ENCODE results near the gene RAMP1. TPM values are rescaled to one million over a fixed set of nuclear protein-coding genes. Genes with fewer than 3 reads are reported as not detected.

The RAMP1 gene
- total and polyA plus RNA-seq, 2 of the 4 experiments (the other 2 are of a cell fraction): 15.8 to 77.1 TPM

DNA sequence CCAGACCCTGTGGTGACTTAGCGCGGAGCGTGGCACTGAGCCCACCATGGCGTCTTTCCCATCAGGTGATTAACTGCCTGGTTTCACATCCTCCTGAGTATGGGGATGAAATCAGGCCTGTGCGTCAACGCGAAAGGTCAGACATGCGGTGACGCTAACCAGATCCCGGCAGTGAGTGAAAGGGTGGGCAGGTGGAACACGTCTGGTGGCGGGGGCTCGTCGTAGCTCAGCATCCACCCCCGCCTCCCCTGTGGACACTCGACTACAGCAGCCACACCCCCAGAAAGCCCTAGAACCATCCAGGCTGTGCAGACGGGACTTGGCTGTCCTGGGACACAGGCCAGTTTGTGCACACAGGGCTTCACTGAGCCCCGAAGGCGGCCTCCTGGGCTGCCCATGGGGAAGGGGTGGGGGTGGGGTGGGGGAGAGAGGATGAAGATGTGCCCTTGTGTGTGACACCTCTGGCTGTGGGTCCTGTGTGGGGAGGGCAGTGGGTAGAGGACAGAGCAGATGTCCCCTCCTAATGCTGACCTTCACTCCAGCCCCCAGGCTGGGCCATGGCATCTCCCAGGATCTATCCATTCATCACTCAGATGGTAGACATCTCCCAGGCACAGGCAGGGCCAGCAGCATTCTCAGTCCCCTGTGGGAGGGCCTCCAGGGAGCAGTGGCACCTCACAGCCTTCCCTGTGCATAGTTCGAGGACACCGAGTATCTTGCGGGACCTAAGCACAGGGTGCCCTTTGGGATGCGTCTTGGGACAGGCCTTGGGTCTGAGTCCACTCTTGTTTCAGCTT, 27.5 kb downstream of the RAMP1 start (continued):
- no peak for TF ChIP-seq NFE2L2 (IDR thresholded peaks at IDR 0.05; ENCODE audit: low read depth, low read length)
- TF ChIP-seq RCOR1 (IDR thresholded peaks at IDR 0.05; ENCODE audit: insufficient replicate concordance, low read length): no peak
- TF ChIP-seq RFX5 (IDR thresholded peaks at IDR 0.05; ENCODE audit: low read depth, low read length): no peak
- TF ChIP-seq, protein P1, sequence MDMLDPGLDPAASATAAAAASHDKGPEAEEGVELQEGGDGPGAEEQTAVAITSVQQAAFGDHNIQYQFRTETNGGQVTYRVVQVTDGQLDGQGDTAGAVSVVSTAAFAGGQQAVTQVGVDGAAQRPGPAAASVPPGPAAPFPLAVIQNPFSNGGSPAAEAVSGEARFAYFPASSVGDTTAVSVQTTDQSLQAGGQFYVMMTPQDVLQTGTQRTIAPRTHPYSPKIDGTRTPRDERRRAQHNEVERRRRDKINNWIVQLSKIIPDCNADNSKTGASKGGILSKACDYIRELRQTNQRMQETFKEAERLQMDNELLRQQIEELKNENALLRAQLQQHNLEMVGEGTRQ (IDR thresholded peaks at IDR 0.05; ENCODE audit: low read depth, low read length): no peak

DNA sequence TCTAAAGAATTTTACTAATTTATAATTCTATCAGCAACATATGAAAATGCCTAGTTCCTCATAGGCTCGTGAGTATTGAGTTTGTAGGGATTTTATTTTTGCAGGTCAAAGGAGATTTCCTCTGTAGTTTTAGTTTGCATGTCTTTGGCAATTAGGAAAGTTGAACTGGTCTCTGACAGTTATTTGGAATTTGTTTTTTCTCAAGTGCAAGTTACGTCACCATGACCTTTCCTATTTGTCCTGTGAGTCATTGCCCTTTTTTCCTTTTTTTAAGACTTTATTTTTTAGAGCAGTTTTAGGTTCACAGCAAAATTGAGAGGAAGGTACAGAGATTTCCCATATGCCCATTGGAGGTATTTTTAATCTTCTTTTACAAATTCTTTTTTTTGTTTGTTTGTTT, 29.0 kb downstream of the RAMP1 start:
- POLR2A ChIA-PET (ENCODE audit: unreplicated experiment): no interaction called here
- H3K9me3 ChIP-seq (ENCODE audit: control insufficient read depth, insufficient read depth, low read length): no peaks in the 10 kb centered on the region
- H3K27me3 ChIP-seq (ENCODE audit: control insufficient read depth, insufficient read depth, low read length): no peaks in the 10 kb centered on the region
- H2BK120ac ChIP-seq (ENCODE audit: low read depth, low read length): peak overlapping the region; percentile 0; the same call in 1 of the 2 replicates
- CTCF ChIA-PET: no interaction called here
- in situ Hi-C loops (cut with MboI; ENCODE audit: low sequenced_read_pairs) (no loop called here), intact Hi-C loops (cut with micrococcal nuclease) (no loop called here), dilution Hi-C loops (cut with HindIII; ENCODE audit: low sequenced_read_pairs, unreplicated experiment) (no loop called here)
- peak overlapping the region; percentile 37; the same call in 1 of the 2 replicates for H3K27ac ChIP-seq (ENCODE audit: insufficient read depth, low read length)
- DNase-seq (peak; percentile 85), ATAC-seq (ENCODE audit: low read depth) (peak; percentile 63)
- WGBS, 2 experiments (ENCODE audit: extremely low coverage in 2 of 2, insufficient read length in 1 of 2): no CpG with 5 or more reads among the region's 2 CpGs
- H2BK5ac ChIP-seq (ENCODE audit: low read depth, low read length, poor library complexity, severe bottlenecking): no peak overlapping the region
- no peaks in the 10 kb centered on the region for H3K36me3 ChIP-seq (ENCODE audit: control insufficient read depth, insufficient read depth, low read length)
- H4K8ac ChIP-seq (ENCODE audit: low read depth in 2 of 2, low read length in 2 of 2): no peak overlapping the region
- no peak overlapping the region for H3K4me3 ChIP-seq (ENCODE audit: insufficient read depth, low read depth, low read length)
- H3K23ac ChIP-seq (ENCODE audit: low read depth, low read length): no peak overlapping the region
- no peak overlapping the region for H3K56ac ChIP-seq (ENCODE audit: extremely low read depth, insufficient read depth, low read length)
- H2AK9ac ChIP-seq (replicated peaks; ENCODE audit: low read depth, low read length, poor library complexity): no peak overlapping the region
- H3K14ac ChIP-seq (replicated peaks; ENCODE audit: low read depth, low read length): no peak overlapping the region
- no peak overlapping the region for H2AFZ ChIP-seq (replicated peaks; ENCODE audit: low read length, poor library complexity)
- H4K5ac ChIP-seq (ENCODE audit: low read depth, low read length): no peak overlapping the region
- no peak overlapping the region for H2AK5ac ChIP-seq (ENCODE audit: low read depth, low read length)
- H4K91ac ChIP-seq (ENCODE audit: insufficient read depth, low read depth, low read length): no peak overlapping the region; the same call in 1 of the 2 replicates
- no TSS peak for BruUV-seq (replicated peaks)
- TF ChIP-seq BHLHE40 (IDR thresholded peaks at IDR 0.05; ENCODE audit: low read depth, low read length) (no peak), MAZ (IDR thresholded peaks at IDR 0.05; ENCODE audit: borderline replicate concordance, low read depth, low read length) (no peak), CEBPB (IDR thresholded peaks at IDR 0.05; ENCODE audit: low read depth, low read length) (peak; percentile 75), RFX5 (IDR thresholded peaks at IDR 0.05; ENCODE audit: low read depth, low read length) (no peak), FOS (IDR thresholded peaks at IDR 0.05; ENCODE audit: low read depth, low read length) (peak; percentile 50; the same call in 1 of the 2 replicates)
- H3K4me2 ChIP-seq (ENCODE audit: low read depth, low read length): no peak overlapping the region
- H2BK15ac ChIP-seq (ENCODE audit: low read depth, low read length): no peak overlapping the region
- no peak overlapping the region for H2BK20ac ChIP-seq (ENCODE audit: low read depth, low read length)
- peak overlapping the region; percentile 29; the same call in 1 of the 2 replicates for H3K4ac ChIP-seq (ENCODE audit: low read depth, low read length)
- peaks cover 0 to 4% of the 10 kb centered on the region in 2 experiments; a peak in 1 of 4 replicates for H3K79me1 ChIP-seq (ENCODE audit: low read depth in 1 of 2, low read length in 2 of 2)
- no peak overlapping the region for H3K18ac ChIP-seq (ENCODE audit: low read depth, low read length)
- H3K4me1 ChIP-seq (ENCODE audit: control insufficient read depth, insufficient read depth, low read length): peaks cover 5% of the 10 kb centered on the region; the same call in 1 of the 2 replicates
- peaks cover 15% of the 10 kb centered on the region for H3K9me1 ChIP-seq (ENCODE audit: insufficient read depth, low read length)
- no peak overlapping the region for H3K9ac ChIP-seq (ENCODE audit: low read depth, low read length)
- H4K20me1 ChIP-seq (ENCODE audit: insufficient read depth, low read length): no peaks in the 10 kb centered on the region
